DOHH2 (cell line): Measurements from ENCODE around the gene AHNAK.

Experiments used
- EZH2phosphoT487 ChIP-seq: fragments of 200-600 bp; sonication (generic); IDR thresholded peaks from 2 replicates; pipeline ENCODE4 v1.6.1; 2017; ENCODE audit warnings: borderline replicate concordance, mild to moderate bottlenecking, antibody characterized with exemption, low read length, moderate library complexity, mixed read lengths
- TF ChIP-seq, protein P1 (sequence below): fragments of 200-600 bp; sonication (generic); IDR thresholded peaks from one replicate; pipeline ENCODE4 v1.5.1; 2014; ENCODE audit warnings: antibody characterized with exemption, mild to moderate bottlenecking, low read depth, low read length; ENCODE audit not compliant: poor library complexity, severe bottlenecking

DNA sequence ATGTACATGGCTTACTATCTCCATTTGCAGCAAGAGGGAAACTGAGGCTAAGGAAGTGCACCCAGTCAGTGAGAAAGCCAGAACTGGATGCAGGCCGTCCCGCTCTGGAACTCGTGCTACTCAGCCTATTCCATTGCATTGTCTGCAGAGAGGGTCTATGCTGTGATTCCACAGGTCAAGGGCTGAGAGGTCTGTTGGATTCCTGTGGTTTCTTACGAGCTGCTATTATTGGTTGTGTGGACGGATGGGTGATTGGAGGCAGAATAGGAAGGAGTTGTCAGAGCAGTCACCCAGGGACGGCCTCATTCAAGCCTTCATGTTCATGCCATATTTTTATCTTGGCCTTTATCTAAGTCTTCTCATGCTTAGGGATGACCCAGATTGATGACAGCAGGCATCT lies 94.3 kb downstream of the AHNAK start:
- TF ChIP-seq, protein P1, sequence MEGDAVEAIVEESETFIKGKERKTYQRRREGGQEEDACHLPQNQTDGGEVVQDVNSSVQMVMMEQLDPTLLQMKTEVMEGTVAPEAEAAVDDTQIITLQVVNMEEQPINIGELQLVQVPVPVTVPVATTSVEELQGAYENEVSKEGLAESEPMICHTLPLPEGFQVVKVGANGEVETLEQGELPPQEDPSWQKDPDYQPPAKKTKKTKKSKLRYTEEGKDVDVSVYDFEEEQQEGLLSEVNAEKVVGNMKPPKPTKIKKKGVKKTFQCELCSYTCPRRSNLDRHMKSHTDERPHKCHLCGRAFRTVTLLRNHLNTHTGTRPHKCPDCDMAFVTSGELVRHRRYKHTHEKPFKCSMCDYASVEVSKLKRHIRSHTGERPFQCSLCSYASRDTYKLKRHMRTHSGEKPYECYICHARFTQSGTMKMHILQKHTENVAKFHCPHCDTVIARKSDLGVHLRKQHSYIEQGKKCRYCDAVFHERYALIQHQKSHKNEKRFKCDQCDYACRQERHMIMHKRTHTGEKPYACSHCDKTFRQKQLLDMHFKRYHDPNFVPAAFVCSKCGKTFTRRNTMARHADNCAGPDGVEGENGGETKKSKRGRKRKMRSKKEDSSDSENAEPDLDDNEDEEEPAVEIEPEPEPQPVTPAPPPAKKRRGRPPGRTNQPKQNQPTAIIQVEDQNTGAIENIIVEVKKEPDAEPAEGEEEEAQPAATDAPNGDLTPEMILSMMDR = no peak
- TF ChIP-seq EZH2phosphoT487 = no peak
